GM18951 (cell line): ENCODE measurements around the gene DDX47.

Source experiments
- POLR2A ChIP-seq: IDR thresholded peaks from 4 replicates; pipeline ENCODE4 v1.6.1; 2011; ENCODE audit warnings: mild to moderate bottlenecking; ENCODE audit not compliant: insufficient read length, insufficient read depth; ENCODE audit errors: extremely low read depth
- in situ Hi-C: fragments of 300-500 bp; cut with MboI; formaldehyde crosslinking; loops from one replicate; pipeline ENCODE4 v1.12.0; 2022; ENCODE audit warnings: low sequenced_read_pairs, mixed read lengths, inconsistent platforms; ENCODE audit not compliant: unreplicated experiment

Gene DDX47

DNA sequence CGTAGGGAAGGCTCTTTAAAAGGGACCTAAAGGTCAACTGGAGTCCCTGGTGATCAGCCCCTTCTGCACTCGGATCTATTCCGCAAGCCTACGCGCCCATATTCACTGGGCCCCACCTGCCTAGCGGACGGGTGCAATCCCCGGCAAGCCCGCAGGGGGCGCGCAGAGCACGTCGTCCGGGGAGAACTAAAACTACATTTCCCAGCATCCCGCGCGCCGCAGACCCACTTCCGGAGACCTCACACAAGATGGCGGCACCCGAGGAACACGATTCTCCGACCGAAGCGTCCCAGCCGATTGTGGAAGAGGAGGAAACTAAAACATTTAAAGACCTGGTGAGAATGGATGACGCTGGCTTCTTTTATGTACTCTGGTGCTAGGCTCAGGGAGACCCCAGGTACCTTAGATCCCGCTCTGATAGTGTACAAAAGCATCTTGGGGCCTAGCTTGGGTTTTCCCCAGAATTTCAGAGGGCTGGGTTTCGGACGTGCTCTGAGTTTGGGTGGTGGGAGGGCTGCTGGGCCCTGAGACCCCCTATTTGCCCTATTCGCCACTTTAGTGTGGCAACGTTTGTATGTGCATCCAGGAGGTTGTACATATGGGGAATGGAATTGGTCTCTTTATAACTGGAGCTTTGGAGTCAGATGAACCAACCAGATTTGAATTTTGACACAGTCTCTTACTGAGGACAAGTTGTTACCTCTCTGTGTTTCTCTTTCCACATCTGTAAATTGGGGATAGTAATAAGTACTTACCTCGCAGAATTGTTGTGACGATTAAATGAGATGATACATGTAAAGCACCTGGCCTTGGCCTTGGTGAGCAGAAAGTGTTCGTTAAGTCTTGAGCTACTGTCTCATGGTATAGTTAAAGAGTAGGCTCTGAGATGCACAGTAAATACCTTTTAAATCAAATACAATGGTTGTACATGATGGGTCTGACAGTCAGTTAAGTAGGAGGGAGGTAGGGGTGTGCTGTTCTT is at the start of gene DDX47:
Gene DDX47 (plus strand): TSS at position 227 of the 982 bp plus-strand sequence. CDS start 22 bp downstream, at position 249.
- in situ Hi-C loops: no loop called here

DNA sequence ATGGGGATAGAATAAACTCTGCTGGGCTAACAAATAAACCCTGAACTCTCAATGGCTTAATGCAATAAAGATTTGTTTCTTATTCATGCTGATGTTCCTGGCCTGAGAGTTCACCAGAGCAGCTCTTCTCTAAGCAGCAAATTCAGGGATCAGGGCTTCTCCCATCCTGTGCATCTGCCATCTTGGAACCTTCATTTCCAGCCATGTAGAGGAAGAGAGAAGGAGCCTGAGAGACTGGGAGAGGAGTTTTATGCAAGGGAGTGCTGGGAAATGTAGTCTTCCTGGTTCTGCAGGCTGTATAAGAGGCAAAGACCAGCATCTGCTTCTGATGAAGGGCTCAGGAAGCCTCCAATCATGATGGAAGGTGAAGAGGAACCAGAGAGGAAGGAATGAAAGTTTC is 48.3 kb upstream of the DDX47 start:
- TF ChIP-seq POLR2A: no peak
- in situ Hi-C loops: no loop called here

More for the DNA sequence above, at the start of gene DDX47:
- peak; percentile 70 for TF ChIP-seq POLR2A

DNA sequence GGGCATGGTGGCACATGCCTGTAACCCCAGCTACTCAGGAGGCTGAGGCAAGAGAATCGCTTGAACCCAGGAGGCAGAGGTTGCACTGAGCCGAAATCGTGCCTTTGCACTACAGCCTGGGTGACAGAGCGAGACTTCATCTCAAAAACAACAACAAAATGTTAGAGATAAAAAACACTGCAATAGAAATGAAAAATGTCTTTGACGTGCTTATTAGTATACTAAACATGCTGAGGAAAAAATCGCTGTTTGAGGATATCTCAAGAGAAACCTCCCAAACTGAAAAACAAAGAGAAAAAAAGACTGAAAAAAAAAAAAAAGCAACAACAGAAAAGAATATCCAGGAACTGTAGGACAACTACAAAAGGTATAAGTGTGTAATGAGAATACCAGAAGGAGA is 42.9 kb upstream of the DDX47 start:
- in situ Hi-C loops: no loop called here
- no peak for TF ChIP-seq POLR2A

DNA sequence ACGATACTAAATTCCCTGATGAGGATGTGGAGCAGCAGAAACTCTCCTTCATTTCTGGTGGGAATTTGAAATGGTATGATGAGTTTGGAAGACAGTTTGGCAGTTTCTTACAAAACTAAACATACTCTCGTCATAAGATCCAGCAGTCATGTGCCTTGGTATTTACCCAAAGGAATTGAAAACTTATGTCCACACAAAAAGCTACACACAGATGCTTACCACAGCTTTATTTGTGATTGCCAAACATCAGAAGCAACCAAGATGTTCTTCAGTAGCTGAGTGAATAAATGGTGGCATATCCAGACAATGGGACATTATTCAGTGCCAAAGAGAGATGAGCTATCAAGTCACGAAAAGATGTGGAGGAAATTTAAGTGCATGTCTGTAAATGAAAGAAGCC is 38.4 kb upstream of the DDX47 start:
- in situ Hi-C loops: no loop called here
- TF ChIP-seq POLR2A: no peak

- in situ Hi-C loops: no loop called here
- no peak for TF ChIP-seq POLR2A
Measured at GRCh38 chr12:12776261-12776660, 36.9 kb upstream of the DDX47 start.

DNA sequence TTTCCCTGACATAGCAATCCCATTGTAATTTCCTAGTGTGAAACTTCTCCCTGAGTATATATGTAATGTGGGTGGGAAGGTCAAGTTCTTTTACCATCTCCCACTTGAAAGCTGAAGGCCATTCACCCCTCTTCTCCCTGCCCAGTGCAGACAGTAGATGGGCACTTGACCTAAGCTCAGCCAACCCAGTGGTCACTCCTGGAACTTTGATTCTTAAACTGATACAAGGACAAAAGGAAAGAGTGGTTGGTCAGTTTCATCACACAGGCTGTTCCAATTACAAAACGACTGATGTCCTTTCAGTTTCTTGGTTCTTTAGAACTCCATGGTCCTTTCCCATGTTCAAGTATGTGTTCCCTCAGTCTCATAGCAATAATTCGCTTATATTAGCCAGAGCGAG is 36.1 kb upstream of the DDX47 start:
- in situ Hi-C loops: no loop called here

GRCh38 chr12:12779007-12779406 is 34.1 kb upstream of the DDX47 start:
- in situ Hi-C loops: no loop called here
- TF ChIP-seq POLR2A: no peak

More for the DNA sequence above, 36.1 kb upstream of the DDX47 start:
- TF ChIP-seq POLR2A: no peak

DNA sequence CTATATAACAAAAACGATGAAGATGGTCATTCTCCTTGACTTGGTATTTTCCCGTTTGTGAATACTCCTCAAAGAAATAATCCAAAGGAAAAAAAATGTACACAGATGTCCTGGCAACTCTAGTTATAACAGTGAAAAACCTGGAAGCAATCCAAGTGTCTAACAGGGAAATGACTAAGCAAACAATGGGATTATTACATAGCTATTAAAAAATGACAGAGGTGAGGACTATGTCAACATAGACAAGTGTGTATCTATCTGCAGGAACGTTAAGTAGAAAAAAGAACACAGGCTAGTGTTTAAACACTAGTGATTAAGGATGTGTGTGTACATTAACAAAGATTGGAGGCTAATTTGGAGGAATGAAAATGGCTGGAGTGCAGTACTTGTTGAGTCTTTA is 33.6 kb upstream of the DDX47 start:
- TF ChIP-seq POLR2A: no peak
- in situ Hi-C loops: no loop called here

DNA sequence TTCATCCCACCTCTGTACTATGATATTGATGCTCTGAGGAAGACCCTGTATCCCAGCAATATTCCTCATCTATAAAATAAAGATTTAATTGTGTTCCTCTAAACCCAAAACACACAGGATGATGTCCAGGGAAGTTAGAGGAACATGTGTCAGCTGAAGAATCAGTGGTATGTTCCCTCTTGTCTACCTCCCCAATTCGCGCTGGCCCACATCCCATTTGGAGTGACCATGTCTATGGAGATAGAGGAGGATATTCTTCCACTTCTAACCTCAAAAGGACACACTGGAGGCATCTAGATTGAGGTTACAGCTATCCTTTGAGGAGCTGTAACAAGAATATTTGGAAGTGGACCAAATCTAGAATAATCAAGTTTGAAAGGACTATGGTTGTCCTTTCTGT is 29.0 kb upstream of the DDX47 start:
- in situ Hi-C loops: loop anchor here (10.0 kb wide), 1 partner anchor 201 kb away; no protein-coding TSS in a partner anchor
- TF ChIP-seq POLR2A: no peak

- TF ChIP-seq POLR2A: no peak
- in situ Hi-C loops: loop anchor here (10.0 kb wide), 1 partner anchor 200 kb away; no protein-coding TSS in a partner anchor
Measured at GRCh38 chr12:12784911-12785814, 28.0 kb upstream of the DDX47 start, which contains the start of gene APOLD1. APOLD1 (plus strand) TSS chr12:12785659; CDS start chr12:12785692, 33 bp downstream.

GRCh38 chr12:12786351-12786705 is 26.8 kb upstream of the DDX47 start:
- no peak for TF ChIP-seq POLR2A
- in situ Hi-C loops: loop anchor here (10.0 kb wide), 1 partner anchor 198 kb away; no protein-coding TSS in a partner anchor

DNA sequence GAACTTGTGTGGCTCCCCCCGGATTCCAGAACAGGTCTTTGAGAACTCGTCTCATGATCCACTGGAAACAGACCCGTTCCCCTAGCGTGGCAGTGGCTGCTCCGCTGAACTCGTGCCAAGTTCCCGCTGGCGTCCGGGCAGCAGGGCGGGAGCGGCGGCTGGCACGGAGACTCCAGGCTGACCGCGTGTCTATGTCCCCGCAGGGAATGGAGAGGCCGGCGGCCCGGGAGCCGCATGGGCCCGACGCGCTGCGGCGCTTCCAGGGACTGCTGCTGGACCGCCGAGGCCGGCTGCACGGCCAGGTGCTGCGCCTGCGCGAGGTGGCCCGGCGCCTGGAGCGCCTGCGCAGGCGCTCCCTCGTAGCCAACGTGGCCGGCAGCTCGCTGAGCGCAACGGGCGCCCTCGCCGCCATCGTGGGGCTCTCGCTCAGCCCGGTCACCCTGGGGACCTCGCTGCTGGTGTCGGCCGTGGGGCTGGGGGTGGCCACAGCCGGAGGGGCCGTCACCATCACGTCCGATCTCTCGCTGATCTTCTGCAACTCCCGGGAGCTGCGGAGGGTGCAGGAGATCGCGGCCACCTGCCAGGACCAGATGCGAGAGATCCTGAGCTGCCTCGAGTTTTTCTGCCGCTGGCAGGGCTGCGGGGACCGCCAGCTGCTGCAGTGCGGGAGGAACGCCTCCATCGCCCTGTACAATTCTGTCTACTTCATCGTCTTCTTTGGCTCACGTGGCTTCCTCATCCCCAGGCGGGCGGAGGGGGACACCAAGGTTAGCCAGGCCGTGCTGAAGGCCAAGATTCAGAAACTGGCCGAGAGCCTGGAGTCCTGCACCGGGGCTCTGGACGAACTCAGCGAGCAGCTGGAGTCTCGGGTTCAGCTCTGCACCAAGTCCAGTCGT is 26.2 kb upstream of the DDX47 start:
- TF ChIP-seq POLR2A: peak; percentile 94
- in situ Hi-C loops: loop anchor here (10.0 kb wide), 1 partner anchor 198 kb away; no protein-coding TSS in a partner anchor

GRCh38 chr12:12788131-12788530 is 25.0 kb upstream of the DDX47 start:
- in situ Hi-C loops: loop anchor here (10.0 kb wide), 1 partner anchor 197 kb away; no protein-coding TSS in a partner anchor
- TF ChIP-seq POLR2A: no peak
